Activated naive CD4-positive, alpha-beta T cell treated with Interleukin-2 at 50 U/mL for 16 hours (primary cell): ENCODE measurements around the gene DOCK1.
"Not testable (repeated sequence)": the region's sequence is repeated elsewhere in the genome, so short reads cannot be mapped to it uniquely, and the experiment has no call there.

ENCODE experiments used
- DNase-seq: peaks from one replicate; pipeline ENCODE4 v3.0.0-alpha.2; 2020

Gene DOCK1

GRCh38 chr10:126926568-126926967 lies 21.3 kb downstream of the DOCK1 start:
- no peak for DNase-seq

GRCh38 chr10:126927799-126928198 lies 22.6 kb downstream of the DOCK1 start:
- no peak for DNase-seq

- no peak for DNase-seq
These were observed 23.0 kb downstream of the DOCK1 start for GRCh38 chr10:126928274-126928673.

- DNase-seq, result no peak
These were observed 24.2 kb downstream of the DOCK1 start for GRCh38 chr10:126929391-126929790.

- DNase-seq, result no peak
These were observed 25.1 kb downstream of the DOCK1 start for GRCh38 chr10:126930131-126930882.

GRCh38 chr10:126930883-126931503 lies 25.8 kb downstream of the DOCK1 start:
- DNase-seq, result no peak

- DNase-seq, result no peak
These were observed 26.3 kb downstream of the DOCK1 start for GRCh38 chr10:126931544-126931943.

GRCh38 chr10:126932516-126932915 lies 27.3 kb downstream of the DOCK1 start:
- DNase-seq, result no peak

- DNase-seq, result no peak
These were observed 27.9 kb downstream of the DOCK1 start for GRCh38 chr10:126933116-126933515.

- no peak for DNase-seq
These were observed 30.2 kb downstream of the DOCK1 start for GRCh38 chr10:126935263-126935946.

GRCh38 chr10:126937026-126937425 lies 31.8 kb downstream of the DOCK1 start:
- no peak for DNase-seq

GRCh38 chr10:126938121-126938520 lies 32.9 kb downstream of the DOCK1 start:
- DNase-seq, result not testable (repeated sequence)

- DNase-seq, result no peak
These were observed 34.5 kb downstream of the DOCK1 start for GRCh38 chr10:126939706-126940105.

- DNase-seq, result no peak
These were observed 35.6 kb downstream of the DOCK1 start for GRCh38 chr10:126940670-126941310.

GRCh38 chr10:126944191-126944590 lies 39.0 kb downstream of the DOCK1 start:
- DNase-seq, result no peak

GRCh38 chr10:126945351-126946030 lies 40.3 kb downstream of the DOCK1 start:
- DNase-seq, result no peak

GRCh38 chr10:126946746-126947145 lies 41.5 kb downstream of the DOCK1 start:
- DNase-seq, result no peak

- no peak for DNase-seq
These were observed 43.3 kb downstream of the DOCK1 start for GRCh38 chr10:126948355-126949160.

GRCh38 chr10:126949161-126949503 lies 43.9 kb downstream of the DOCK1 start:
- no peak for DNase-seq

- DNase-seq, result no peak
These were observed 45.3 kb downstream of the DOCK1 start for GRCh38 chr10:126950401-126951105.

- DNase-seq, result no peak
These were observed 48.7 kb downstream of the DOCK1 start for GRCh38 chr10:126953886-126954285.

- DNase-seq, result no peak
These were observed 50.2 kb downstream of the DOCK1 start for GRCh38 chr10:126955396-126955795.
